SK-N-SH treated with all-trans-retinoic acid at 6 μM for 48 hours (cell line): Measurements from ENCODE around the gene NRAP.

ENCODE experiments used
- CSDC2 ChIP-seq: fragments of 250-450 bp; sonication (Bioruptor Pico); IDR thresholded peaks from 2 replicates; pipeline ENCODE4 v1.5.0; 2020; ENCODE audit warnings: mild to moderate bottlenecking, moderate library complexity
- PPARA ChIP-seq: fragments of 250-450 bp; sonication (Bioruptor Pico); IDR thresholded peaks from 2 replicates; pipeline ENCODE4 v1.5.0; 2020; ENCODE audit warnings: mild to moderate bottlenecking, borderline replicate concordance
- SNAI2 ChIP-seq: fragments of 250-450 bp; sonication (Bioruptor Pico); IDR thresholded peaks from 2 replicates; pipeline ENCODE4 v1.5.0; 2020; ENCODE audit warnings: mild to moderate bottlenecking, moderate library complexity
- ZC3H10 ChIP-seq: fragments of 250-450 bp; sonication (Bioruptor Pico); IDR thresholded peaks from 2 replicates; pipeline ENCODE4 v1.5.1; 2021; ENCODE audit warnings: mild to moderate bottlenecking, moderate library complexity
- ZFP3 ChIP-seq: fragments of 250-450 bp; sonication (Bioruptor Pico); IDR thresholded peaks from 2 replicates; pipeline ENCODE4 v1.5.0; 2020; ENCODE audit warnings: mild to moderate bottlenecking, moderate library complexity
- ZNF565 ChIP-seq: fragments of 450-650 bp; formaldehyde crosslinking; conservative IDR thresholded peaks from 2 replicates; pipeline ENCODE4 v1.5.0; 2020; ENCODE audit warnings: low read depth, mild to moderate bottlenecking, moderate library complexity
- ZNF70 ChIP-seq: fragments of 450-650 bp; formaldehyde crosslinking; IDR thresholded peaks from 2 replicates; pipeline ENCODE4 v1.5.0; 2020; ENCODE audit warnings: mild to moderate bottlenecking, moderate library complexity
- TF ChIP-seq, protein P1 (sequence below): fragments of 250-450 bp; sonication (Bioruptor Pico); IDR thresholded peaks from 2 replicates; pipeline ENCODE4 v1.5.1; 2021; ENCODE audit warnings: mild to moderate bottlenecking, moderate library complexity
- TF ChIP-seq, protein P2 (sequence below): fragments of 250-450 bp; sonication (Bioruptor Pico); IDR thresholded peaks from 2 replicates; pipeline ENCODE4 v1.8.0; 2020; ENCODE audit warnings: mild to moderate bottlenecking, moderate library complexity, borderline replicate concordance
- TF ChIP-seq, protein P3 (sequence below): fragments of 250-450 bp; sonication (Bioruptor Pico); IDR thresholded peaks from 2 replicates; pipeline ENCODE4 v1.5.1; 2020; ENCODE audit warnings: low read depth, mild to moderate bottlenecking, moderate library complexity
- TF ChIP-seq, protein P4 (sequence below): fragments of 250-450 bp; sonication (Bioruptor Pico); IDR thresholded peaks from 2 replicates; pipeline ENCODE4 v1.8.0; 2021; ENCODE audit warnings: low read depth, mild to moderate bottlenecking, moderate library complexity, borderline replicate concordance

DNA sequence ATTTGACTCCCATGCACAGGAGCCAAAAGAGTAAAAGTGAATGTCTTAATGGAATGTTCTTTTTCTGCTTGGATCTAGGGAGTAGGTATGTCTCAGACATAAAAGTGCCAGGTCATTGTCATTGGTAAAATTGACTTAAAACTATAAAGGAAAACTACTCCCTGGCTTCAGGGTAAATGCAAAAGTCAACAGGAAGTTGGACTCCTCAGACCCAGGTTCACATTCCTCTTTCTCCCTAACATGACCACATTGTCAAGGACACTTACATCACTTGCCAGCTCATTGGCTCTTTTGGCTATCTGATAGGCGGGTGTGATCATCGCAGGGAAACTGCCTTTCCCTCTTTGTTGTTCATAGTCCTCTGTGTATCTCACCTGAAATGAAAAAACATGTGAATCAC, 13.7 kb downstream of the NRAP start:
- TF ChIP-seq, protein P1, sequence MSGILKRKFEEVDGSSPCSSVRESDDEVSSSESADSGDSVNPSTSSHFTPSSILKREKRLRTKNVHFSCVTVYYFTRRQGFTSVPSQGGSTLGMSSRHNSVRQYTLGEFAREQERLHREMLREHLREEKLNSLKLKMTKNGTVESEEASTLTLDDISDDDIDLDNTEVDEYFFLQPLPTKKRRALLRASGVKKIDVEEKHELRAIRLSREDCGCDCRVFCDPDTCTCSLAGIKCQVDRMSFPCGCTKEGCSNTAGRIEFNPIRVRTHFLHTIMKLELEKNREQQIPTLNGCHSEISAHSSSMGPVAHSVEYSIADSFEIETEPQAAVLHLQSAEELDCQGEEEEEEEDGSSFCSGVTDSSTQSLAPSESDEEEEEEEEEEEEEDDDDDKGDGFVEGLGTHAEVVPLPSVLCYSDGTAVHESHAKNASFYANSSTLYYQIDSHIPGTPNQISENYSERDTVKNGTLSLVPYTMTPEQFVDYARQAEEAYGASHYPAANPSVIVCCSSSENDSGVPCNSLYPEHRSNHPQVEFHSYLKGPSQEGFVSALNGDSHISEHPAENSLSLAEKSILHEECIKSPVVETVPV (CRISPR knock-in tag), result no peak
- TF ChIP-seq SNAI2 (CRISPR knock-in tag), result no peak
- TF ChIP-seq, protein P2, sequence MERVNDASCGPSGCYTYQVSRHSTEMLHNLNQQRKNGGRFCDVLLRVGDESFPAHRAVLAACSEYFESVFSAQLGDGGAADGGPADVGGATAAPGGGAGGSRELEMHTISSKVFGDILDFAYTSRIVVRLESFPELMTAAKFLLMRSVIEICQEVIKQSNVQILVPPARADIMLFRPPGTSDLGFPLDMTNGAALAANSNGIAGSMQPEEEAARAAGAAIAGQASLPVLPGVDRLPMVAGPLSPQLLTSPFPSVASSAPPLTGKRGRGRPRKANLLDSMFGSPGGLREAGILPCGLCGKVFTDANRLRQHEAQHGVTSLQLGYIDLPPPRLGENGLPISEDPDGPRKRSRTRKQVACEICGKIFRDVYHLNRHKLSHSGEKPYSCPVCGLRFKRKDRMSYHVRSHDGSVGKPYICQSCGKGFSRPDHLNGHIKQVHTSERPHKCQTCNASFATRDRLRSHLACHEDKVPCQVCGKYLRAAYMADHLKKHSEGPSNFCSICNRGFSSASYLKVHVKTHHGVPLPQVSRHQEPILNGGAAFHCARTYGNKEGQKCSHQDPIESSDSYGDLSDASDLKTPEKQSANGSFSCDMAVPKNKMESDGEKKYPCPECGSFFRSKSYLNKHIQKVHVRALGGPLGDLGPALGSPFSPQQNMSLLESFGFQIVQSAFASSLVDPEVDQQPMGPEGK (CRISPR knock-in tag), result no peak
- TF ChIP-seq ZFP3, result no peak
- TF ChIP-seq, protein P3, sequence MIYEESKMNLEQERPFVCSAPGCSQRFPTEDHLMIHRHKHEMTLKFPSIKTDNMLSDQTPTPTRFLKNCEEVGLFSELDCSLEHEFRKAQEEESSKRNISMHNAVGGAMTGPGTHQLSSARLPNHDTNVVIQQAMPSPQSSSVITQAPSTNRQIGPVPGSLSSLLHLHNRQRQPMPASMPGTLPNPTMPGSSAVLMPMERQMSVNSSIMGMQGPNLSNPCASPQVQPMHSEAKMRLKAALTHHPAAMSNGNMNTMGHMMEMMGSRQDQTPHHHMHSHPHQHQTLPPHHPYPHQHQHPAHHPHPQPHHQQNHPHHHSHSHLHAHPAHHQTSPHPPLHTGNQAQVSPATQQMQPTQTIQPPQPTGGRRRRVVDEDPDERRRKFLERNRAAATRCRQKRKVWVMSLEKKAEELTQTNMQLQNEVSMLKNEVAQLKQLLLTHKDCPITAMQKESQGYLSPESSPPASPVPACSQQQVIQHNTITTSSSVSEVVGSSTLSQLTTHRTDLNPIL (CRISPR knock-in tag), result no peak
- TF ChIP-seq, protein P4, sequence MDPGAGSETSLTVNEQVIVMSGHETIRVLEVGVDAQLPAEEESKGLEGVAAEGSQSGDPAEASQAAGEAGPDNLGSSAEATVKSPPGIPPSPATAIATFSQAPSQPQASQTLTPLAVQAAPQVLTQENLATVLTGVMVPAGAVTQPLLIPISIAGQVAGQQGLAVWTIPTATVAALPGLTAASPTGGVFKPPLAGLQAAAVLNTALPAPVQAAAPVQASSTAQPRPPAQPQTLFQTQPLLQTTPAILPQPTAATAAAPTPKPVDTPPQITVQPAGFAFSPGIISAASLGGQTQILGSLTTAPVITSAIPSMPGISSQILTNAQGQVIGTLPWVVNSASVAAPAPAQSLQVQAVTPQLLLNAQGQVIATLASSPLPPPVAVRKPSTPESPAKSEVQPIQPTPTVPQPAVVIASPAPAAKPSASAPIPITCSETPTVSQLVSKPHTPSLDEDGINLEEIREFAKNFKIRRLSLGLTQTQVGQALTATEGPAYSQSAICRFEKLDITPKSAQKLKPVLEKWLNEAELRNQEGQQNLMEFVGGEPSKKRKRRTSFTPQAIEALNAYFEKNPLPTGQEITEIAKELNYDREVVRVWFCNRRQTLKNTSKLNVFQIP (CRISPR knock-in tag), result no peak
- no peak for TF ChIP-seq ZNF565 (CRISPR knock-in tag)
- no peak for TF ChIP-seq PPARA (CRISPR knock-in tag)
- TF ChIP-seq CSDC2 (CRISPR knock-in tag), result no peak
- TF ChIP-seq ZC3H10 (CRISPR knock-in tag), result no peak
- no peak for TF ChIP-seq ZNF70 (CRISPR knock-in tag)
